ENCODE data around the gene LY9.
"Not testable (repeated sequence)": the region's sequence is repeated elsewhere in the genome, so short reads cannot be mapped to it uniquely, and the experiment has no call there.

LY9 gene

GRCh38 chr1:160859166-160859565 lies 63.2 kb downstream of the LY9 start:
- no peak for DNase-seq (ENCODE audit: low read depth)
- H3K4me3 ChIP-seq (ENCODE audit: low read depth, low read length), result no peak overlapping the region

GRCh38 chr1:160860840-160861505 lies 65.0 kb downstream of the LY9 start:
- H3K4me3 ChIP-seq (ENCODE audit: low read depth, low read length), result no peak overlapping the region
- DNase-seq (ENCODE audit: low read depth), result no peak

- no peak for DNase-seq (ENCODE audit: low read depth)
- H3K4me3 ChIP-seq (ENCODE audit: low read depth, low read length), result no peak within 1 kb of the TSS
These were observed 66.5 kb downstream of the LY9 start, which contains the start of gene CD244 for GRCh38 chr1:160862203-160863060. CD244 (minus strand) TSS chr1:160862887; CDS start chr1:160862677, 210 bp downstream.

- DNase-seq (ENCODE audit: low read depth), result no peak
- no peak overlapping the region for H3K4me3 ChIP-seq (ENCODE audit: low read depth, low read length)
These were observed 67.2 kb downstream of the LY9 start for GRCh38 chr1:160863061-160863773.

GRCh38 chr1:160863774-160864131 lies 67.8 kb downstream of the LY9 start:
- no peak for DNase-seq (ENCODE audit: low read depth)
- no peak overlapping the region for H3K4me3 ChIP-seq (ENCODE audit: low read depth, low read length)

- no peak for DNase-seq (ENCODE audit: low read depth)
These were observed 68.2 kb downstream of the LY9 start for GRCh38 chr1:160864173-160864572.

GRCh38 chr1:160865337-160865736 lies 69.4 kb downstream of the LY9 start:
- H3K4me3 ChIP-seq (ENCODE audit: low read depth, low read length), result no peak overlapping the region
- no peak for DNase-seq (ENCODE audit: low read depth)

More at GRCh38 chr1:160864173-160864572, 68.2 kb downstream of the LY9 start:
- no peak overlapping the region for H3K4me3 ChIP-seq (ENCODE audit: low read depth, low read length)

GRCh38 chr1:160866001-160866694 lies 70.2 kb downstream of the LY9 start:
- DNase-seq (ENCODE audit: low read depth), result no peak
- H3K4me3 ChIP-seq (ENCODE audit: low read depth, low read length), result no peak overlapping the region

- DNase-seq (ENCODE audit: low read depth), result no peak
- no peak overlapping the region for H3K4me3 ChIP-seq (ENCODE audit: low read depth, low read length)
These were observed 70.8 kb downstream of the LY9 start for GRCh38 chr1:160866695-160867260.

GRCh38 chr1:160867651-160868050 lies 71.7 kb downstream of the LY9 start:
- not testable (repeated sequence) for DNase-seq (ENCODE audit: low read depth); H3K4me3 ChIP-seq (ENCODE audit: low read depth, low read length)

- DNase-seq (ENCODE audit: low read depth), result no peak
These were observed 72.2 kb downstream of the LY9 start for GRCh38 chr1:160868141-160868540.

GRCh38 chr1:160874935-160875334 lies 79.0 kb downstream of the LY9 start:
- no peak overlapping the region for H3K4me3 ChIP-seq (ENCODE audit: low read depth, low read length)
- DNase-seq (ENCODE audit: low read depth), result no peak

More at GRCh38 chr1:160868141-160868540, 72.2 kb downstream of the LY9 start:
- no peak overlapping the region for H3K4me3 ChIP-seq (ENCODE audit: low read depth, low read length)

- DNase-seq (ENCODE audit: low read depth); H3K4me3 ChIP-seq (ENCODE audit: low read depth, low read length): not testable (repeated sequence)
These were observed 79.6 kb downstream of the LY9 start for GRCh38 chr1:160875591-160875990.

GRCh38 chr1:160876311-160876710 lies 80.3 kb downstream of the LY9 start:
- H3K4me3 ChIP-seq (ENCODE audit: low read depth, low read length), result no peak overlapping the region
- no peak for DNase-seq (ENCODE audit: low read depth)

GRCh38 chr1:160877221-160877620 lies 81.2 kb downstream of the LY9 start:
- DNase-seq (ENCODE audit: low read depth), result no peak
- H3K4me3 ChIP-seq (ENCODE audit: low read depth, low read length), result no peak overlapping the region
